ENCODE data around the gene SLC22A15.

DNA sequence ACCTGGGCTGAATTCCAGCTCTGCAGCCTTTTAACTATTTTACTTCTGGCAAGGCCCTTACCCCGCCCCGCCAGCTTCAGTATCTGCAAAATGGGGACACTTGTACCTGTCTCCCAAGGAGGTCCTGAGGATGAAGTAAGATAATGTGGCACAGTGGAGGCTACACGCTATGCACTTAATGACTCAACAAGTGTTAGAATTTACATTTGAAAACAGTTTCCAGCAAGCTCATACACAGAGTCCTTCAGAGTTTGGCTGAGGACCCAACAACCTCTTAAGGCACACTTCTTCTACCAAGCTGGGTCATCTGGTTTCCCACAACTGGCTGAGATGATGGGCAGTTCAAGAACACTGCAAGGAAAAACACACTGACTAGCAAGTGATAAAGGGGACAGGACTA is 30.2 kb upstream of the SLC22A15 start:
- TF ChIP-seq POLR2A (IDR thresholded peaks at IDR 0.05; ENCODE audit: low read depth, low read length) (no peak), TAF1 (IDR thresholded peaks at IDR 0.05; ENCODE audit: low read depth, low read length) (no peak)
